GM18511 (cell line): ENCODE data around the gene GPC5.

Experiments used
- ATAC-seq: cut with Tn5 transposase; IDR thresholded peaks from one replicate; pipeline ENCODE4 v1.9.1; 2021; ENCODE audit warnings: mild to moderate bottlenecking, moderate library complexity; ENCODE audit not compliant: unreplicated experiment

Gene GPC5

DNA sequence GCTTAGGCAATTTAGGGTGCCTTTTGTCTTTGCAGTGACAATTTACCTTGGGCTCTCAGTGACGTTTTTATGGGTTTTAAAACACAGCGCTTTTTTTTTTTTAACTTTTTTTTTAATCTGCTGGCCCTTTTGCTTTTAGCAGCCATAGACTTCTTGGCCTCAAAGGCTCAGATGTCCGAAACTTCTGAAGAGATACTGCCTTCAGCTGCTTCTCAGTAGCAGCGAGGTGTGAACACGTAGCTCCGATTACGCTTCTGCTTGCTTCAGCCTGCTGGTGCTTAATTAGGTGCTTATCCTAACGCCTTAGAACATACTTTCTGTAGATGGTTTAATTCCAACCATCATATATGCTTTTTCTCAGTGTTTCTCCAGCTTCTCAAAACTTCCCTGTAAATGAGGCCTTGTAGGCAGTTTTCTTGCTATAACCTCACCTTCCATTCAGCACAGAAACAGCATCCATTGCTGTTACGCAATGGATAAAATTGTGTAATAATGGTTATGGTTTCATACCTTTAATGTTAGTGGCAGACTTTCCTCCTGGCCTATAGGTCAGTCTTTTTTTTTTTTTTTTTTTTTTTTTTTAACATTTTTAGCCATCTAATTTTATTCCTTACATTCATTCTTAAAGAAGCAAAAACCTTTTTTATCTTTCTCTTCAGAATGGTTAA is 723.9 kb downstream of the GPC5 start:
- no peak for ATAC-seq

DNA sequence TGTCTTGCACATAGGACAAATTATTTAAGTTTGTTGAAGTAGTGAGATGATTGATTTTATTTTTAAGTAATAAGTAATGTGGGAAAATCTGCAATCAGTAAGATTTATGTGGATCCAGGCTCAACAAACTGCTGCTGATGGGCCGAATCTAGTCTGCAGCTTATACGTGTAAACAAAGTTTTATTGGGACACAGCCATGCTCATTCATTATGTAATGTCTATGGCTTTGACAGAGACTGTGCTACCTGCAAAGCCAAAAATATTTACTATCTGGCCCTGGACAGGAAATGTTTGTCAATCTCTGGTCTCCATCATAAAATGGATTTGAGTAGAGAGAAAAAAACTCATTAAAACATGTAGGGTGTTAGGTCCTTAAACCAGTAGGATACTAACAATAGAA is 728.0 kb downstream of the GPC5 start:
- no peak for ATAC-seq

DNA sequence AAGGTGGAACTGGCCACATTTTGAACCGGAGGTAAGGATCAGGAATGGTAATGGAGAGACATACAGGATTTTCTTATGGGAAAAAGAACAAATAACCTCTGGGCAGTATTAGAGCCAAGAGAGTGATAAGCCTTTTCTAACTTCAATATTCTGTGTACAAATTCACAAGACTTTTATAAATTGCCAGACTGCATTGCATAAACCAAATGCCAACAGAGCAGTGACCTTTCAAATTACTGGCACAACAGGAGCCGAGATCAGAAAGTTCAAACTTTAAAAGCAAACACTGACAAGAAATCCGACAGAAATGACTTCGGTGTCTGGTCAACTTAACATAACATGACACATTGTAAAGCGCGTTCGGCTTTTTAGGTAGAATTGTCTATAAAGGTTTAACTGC is 737.1 kb downstream of the GPC5 start:
- no peak for ATAC-seq

GRCh38 chr13:92136449-92137155 is 738.2 kb downstream of the GPC5 start:
- no peak for ATAC-seq

GRCh38 chr13:92137520-92137919 is 739.1 kb downstream of the GPC5 start:
- no peak for ATAC-seq

DNA sequence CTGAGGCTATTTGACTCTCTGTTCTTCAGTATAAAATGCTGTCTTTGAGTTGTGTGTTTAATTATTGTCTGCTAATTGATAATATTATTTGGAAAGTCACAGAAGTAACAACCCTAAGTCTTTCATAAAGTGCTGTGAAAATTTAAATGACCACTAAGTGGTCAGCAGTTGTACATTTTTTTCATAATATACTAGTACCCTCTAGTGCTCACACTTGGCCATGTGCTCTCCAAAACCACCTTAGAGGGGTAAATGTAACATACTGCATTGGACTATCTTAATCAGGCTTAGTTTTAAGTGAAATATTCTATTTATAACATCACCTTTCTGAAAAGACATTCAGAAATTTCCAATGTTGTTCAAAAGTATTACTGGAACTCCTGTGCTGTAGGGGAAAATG is 745.3 kb downstream of the GPC5 start:
- no peak for ATAC-seq

DNA sequence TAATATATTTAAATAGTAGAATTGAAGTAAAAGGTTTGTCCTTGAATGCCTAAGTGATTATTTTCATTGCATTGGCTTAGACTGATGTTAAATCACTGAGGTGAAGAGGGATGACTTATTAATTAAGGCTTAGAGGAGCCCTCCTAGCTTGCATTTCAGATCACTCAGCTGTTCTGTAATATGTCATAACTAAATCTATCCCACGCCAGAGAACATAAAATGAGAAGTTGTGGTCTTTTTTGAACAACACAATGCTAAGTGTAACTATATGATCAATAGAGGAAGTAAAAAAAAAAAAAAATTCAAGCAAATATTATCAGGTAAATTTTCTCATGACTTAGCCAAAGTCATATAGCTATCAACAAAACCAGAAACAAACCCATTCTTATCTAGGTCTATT is 752.2 kb downstream of the GPC5 start:
- ATAC-seq: no peak

DNA sequence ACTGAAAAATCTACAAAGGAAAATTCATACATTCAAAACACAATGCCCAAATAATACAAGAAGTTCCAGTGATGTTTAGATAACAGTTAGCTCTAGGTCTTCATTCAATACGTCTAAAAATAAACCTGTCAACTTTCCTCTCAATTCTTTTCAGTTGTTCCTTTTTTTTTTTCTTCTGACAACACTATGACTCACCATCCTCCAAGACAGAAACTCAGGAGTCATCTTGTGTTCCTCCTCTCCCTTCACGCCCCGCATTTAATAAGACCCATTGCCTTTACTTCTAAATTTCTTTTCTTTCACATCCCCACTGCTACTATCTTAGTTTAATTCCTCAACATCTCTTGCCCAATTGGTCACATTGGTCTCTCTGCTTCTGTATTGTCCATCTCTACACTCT is 759.9 kb downstream of the GPC5 start:
- no peak for ATAC-seq

DNA sequence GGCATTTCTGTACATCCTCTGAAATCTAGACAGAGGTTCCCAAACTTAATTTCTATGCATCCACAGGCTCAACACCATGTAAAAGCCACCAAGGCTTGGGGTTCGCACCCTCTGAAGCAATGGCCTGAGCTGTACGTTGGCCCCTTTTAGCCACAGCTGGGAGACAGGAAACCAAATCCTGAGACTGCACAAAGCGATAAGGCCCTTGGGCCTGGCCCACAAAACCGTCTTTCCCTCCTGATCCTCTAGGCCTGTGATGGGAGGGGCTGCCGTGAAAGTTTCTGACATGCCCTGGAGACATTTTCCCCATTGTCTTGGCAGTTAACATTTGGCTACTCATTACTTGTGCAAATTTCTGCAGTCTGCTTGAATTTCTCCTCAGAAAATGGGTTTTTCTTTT is 766.4 kb downstream of the GPC5 start:
- no peak for ATAC-seq

DNA sequence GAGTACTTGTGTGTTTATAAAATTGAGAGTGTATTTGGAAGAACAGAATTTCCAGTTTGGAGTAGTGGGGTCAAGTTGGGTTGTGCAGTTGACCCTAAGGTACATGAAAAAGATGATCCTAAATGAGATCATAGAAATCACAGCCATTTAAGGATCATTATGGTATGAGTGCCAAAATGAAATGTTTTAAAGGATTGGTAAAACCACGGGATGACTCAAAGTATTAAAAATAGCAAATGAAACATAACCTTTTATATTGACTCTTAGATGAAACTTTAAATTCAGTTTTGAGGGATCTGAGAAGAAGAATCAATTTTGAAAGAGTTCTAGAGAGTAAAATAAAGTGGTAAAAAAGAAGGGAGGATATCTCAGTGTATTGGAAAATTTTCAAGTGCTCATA is 773.8 kb downstream of the GPC5 start:
- ATAC-seq: no peak

- no peak for ATAC-seq
Measured at GRCh38 chr13:92173254-92173653, 774.8 kb downstream of the GPC5 start.

- peak; percentile 59 for ATAC-seq
Measured at GRCh38 chr13:92175330-92175729, 776.9 kb downstream of the GPC5 start.

DNA sequence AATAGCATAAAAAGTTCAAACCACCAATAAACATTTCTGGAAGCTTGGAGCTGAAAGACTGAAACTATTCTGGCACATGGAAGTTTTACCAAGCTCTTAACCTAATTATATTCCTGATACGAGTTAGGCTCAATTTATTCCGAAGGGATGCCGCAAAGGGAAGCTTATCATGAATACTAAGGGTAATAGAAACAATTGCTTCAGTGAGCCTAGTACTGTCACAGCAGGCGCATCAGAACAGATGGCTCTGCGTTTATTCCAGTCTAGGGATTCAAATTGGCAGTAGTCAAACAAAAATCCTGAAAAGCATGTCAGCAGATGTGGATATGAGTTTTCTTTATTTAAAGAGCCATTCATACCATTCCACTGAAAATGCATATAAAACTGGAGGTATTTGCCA is 779.5 kb downstream of the GPC5 start:
- no peak for ATAC-seq

DNA sequence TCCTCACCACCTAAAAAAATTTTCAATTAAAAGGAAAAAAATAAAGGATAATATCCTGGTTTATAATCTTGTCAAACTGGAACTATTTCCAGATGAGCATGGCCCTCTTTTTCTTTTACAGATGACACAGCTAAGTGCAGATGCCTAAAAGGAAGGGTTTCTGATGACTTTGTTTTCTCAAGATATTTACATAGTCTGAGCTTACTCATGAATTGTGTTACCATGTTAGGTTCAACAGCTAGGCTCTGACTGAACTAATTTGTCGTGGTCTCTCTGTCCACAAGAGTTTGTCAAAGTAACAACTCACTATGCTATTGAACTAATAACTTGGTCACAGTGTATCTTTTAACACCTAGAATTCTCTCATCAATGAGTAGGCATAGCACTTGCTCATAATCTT is 780.8 kb downstream of the GPC5 start:
- no peak for ATAC-seq

DNA sequence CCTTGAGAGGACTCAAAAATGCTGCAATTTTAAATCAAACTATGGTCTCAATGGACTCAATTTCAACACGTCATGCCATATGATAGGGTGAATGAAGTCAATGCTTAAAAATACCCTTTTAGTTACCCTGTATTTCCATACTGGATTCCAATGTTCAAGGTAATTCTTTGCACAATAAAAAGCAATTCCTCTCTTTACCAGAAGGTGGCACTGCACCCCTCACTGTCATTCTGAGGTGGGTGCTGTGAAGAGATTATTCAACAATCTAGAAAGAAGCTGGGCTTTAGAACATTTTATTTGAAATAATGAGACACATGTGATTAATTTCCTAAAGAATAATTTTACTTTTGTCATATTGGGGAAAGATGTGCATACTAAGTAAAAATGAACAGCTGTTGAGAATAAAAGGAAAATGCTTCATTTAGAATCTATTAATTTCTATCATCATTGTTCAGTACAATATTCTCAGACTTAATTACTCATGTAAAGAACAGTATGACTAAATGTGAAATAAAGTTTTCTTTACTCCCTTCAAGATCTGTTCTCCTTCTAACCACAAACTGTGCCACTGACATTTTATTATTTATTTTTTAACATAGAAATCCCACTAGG is 789.1 kb downstream of the GPC5 start:
- peak; percentile 93 for ATAC-seq

- no peak for ATAC-seq
Measured at GRCh38 chr13:92188574-92188973, 790.2 kb downstream of the GPC5 start.

- no peak for ATAC-seq
Measured at GRCh38 chr13:92196591-92197256, 798.3 kb downstream of the GPC5 start.

DNA sequence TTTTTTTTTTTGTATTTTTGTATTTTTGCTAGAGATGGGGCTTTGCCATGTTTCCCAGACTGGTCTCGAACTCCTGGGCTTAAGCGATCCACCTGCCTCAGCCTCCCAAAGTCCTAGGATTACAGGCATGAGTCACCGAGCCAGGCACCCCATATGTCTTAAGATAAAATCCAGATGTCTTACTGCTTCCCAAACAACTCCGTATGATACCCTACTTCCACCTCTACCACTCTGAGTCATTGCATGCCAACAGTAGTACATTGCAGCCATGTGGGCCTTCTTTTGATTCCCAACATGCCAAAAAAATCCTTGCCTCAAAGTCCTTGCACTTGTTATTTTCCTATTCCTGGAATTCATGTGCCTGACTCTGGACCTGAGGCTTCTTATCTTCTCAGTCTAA is 799.2 kb downstream of the GPC5 start:
- no peak for ATAC-seq

DNA sequence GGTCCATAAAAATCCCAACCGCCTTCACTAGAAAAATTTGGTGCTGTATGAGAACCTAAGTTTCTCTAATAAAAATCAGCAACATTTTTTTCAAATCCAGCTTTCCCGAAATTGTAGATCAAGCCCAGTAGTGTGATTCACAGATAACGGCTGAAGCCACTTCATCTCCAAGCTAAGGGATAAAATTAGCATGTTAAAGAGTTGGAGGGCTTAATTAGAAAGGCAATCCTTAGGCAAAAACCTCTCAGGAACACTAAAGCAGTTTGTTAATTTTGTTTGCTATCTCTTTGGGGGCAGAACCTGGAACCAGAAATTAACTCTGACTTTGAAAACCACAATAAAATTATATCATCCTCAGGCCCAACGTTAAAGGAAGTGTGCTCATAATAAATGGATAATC is 820.2 kb downstream of the GPC5 start:
- no peak for ATAC-seq

- ATAC-seq: no peak
Measured at GRCh38 chr13:92221916-92222315, 823.5 kb downstream of the GPC5 start.

- ATAC-seq: no peak
Measured at GRCh38 chr13:92224052-92224821, 825.8 kb downstream of the GPC5 start.
